ENCODE measurements around the gene ADAMTS17.
"Not testable (repeated sequence)": the region's sequence is repeated elsewhere in the genome, so short reads cannot be mapped to it uniquely, and the experiment has no call there.

The ADAMTS17 gene

DNA sequence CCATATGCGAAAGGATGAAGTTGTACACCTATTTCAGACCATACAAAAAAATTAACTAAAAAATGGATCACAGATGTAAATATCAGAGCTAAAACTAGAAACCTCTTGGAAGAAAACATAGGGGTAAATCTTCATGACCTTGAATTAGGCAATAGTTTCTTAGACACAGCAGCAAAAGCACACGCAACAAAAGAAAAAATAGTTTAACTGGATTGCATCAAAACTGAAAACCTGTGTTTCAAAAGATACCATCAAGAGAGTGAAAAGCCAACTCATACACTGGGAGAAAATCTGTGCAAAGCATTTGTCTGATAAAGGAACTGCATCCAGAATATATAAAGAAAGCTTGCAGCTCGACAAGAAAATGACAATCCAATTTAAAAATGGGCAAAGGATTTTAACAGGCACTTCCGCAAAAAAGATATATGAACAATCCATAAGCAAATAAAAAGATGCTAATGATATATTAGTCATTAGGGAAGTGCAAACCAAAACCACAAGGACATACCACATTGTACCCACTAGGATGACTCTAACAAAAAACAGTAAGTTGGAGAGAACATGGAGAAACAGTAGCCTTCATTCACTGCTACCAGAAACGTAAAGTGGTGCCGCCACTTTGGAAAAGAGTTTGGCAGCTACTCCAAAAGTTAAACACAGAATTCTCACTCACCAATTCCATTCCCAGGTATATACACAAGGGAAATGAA is 263.1 kb downstream of the ADAMTS17 start:
- DNase-seq = no peak

- DNase-seq = no peak
These were observed 266.5 kb downstream of the ADAMTS17 start for GRCh38 chr15:100075229-100075628.

DNA sequence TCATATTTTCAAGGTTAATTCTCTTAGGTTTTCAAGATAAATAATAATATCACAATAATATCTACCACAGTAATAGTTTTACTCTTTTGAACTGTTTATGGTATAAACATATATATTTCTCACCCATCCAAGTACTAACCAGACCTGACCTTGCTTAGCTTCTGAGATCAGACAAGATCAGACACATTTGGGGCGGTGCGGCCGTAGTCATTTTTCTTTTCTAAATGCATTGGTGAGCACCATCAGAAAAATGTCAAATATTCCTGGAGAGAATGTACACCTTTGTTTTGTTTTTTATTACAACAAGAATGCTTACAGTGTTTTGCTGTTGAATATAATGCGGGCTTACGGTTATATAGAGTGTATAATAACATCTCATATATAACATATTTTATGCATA is 267.8 kb downstream of the ADAMTS17 start:
- no peak for DNase-seq

DNA sequence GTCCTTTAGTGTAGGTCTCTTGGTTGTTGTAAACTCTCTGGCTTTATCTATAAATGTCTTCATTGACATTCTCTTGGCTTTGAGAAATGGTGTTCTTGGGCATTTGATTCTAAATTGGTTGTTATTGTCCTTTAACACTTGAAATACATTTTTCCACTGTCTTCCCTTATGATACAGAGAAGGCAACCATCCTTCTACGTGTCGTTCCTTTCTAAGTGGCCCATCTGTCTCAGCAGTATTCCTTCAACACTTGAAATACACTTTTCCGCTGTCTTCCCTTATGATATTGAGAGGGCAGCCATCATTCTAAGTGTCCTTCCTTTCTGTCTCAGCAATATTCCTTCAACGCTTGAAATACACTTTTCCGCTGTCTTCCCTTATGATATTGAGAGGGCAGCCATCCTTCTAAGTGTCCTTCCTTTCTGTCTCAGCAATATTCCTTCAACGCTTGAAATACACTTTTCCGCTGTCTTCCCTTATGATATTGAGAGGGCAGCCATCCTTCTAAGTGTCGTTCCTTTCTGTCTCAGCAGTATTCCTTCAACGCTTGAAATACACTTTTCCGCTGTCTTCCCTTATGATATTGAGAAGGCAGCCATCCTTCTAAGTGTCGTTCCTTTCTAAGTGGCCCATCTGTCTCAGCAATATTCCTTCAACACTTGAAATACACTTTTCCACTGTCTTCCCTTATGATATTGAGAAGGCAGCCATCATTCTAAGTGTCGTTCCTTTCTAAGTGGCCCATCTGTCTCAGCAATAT is 275.1 kb downstream of the ADAMTS17 start:
- not testable (repeated sequence) for DNase-seq

- DNase-seq = no peak
These were observed 279.8 kb downstream of the ADAMTS17 start for GRCh38 chr15:100061944-100062343.

DNA sequence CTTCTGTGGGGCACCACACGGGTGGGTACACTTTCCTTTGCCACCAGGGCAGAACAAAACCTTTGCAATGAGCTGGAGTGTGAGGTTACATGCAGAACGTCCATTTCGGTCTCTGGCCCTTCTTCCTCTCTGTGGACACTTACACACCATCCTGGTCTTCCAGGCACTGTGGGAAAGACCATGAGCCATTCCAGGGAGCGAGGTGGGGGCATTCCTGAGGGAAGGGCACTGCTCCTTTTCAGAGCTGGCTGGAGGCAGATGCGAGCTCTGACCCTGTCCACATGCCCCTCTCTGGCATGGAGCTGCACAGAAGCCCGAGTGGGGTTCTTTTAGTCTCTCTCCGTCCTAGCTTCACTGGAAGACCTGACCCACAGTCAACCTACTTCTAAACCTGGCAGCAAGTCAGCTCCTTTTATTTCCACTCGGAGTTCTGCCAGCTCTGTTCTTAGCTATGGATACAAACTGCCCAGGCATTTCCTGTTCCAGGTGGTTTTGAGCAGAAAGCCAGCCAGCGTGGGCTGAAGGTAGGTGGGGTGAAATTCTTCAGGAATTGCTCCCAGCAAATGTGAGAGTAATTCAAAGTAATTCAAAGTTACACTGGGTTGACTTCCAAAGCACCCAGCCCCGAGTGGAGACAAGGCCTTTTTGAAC is 281.4 kb downstream of the ADAMTS17 start:
- no peak for DNase-seq

DNA sequence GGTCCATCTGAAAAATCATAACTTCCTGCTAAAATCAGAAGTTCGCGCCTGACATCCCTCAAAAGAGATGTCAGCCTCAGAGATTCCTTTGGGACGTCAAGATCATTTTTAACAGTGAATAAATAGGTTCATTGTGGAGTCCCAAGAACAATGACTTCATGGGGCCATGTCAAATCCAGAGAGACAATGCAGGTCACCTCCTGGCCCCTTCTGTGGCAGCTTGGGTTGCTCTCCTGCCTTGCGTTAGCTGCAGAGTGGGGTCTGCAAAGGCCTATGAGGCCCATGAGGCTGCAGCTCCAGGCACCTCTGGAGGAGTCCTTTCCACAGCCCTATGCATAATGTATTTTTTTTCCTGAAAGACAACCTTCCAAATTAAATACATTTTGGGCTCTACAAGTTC is 282.3 kb downstream of the ADAMTS17 start:
- no peak for DNase-seq

GRCh38 chr15:100059094-100059493 is 282.7 kb downstream of the ADAMTS17 start:
- DNase-seq = no peak

DNA sequence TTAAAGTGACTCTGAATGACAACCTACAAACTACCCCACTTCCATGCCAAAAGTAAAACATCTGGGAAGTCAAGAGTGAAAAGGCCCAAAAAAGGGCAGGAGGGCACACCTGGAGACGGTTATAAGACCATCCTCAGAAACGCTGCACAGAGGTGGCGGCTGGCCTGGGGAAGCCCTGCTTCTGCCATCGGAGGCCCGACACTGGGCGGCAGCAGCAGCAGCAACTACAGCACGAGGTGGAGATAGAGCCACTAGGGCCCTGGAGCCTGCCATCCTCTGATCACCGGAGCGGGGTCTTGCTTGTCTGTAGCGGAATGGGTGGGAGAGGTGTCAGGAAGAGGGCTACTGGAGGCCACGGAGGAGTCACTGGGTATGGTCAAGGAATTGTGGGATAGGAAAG is 283.3 kb downstream of the ADAMTS17 start:
- DNase-seq = no peak

- no peak for DNase-seq
These were observed 284.5 kb downstream of the ADAMTS17 start for GRCh38 chr15:100057281-100057680.

- no peak for DNase-seq
These were observed 285.2 kb downstream of the ADAMTS17 start for GRCh38 chr15:100056411-100057072.

GRCh38 chr15:100055821-100056220 is 286.0 kb downstream of the ADAMTS17 start:
- DNase-seq = no peak

DNA sequence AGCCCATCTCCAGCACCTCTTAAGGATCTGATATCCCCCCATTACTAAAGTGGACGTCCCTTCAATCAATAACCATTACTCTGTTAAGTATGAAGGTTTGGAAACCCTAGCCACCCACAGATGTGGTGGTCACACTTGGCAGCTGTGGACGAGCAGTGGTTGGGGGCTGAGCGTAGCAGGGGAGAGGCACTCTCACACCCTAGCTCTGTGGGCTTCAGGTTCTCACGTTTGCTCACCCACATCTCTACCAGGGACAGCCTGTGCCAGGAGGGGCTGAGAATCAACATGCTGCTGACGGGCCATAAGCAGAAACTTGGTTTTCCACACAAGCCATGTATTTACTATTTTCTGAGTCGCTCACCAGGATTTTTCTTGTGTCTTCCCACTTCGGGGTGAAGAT is 287.2 kb downstream of the ADAMTS17 start:
- no peak for DNase-seq

DNA sequence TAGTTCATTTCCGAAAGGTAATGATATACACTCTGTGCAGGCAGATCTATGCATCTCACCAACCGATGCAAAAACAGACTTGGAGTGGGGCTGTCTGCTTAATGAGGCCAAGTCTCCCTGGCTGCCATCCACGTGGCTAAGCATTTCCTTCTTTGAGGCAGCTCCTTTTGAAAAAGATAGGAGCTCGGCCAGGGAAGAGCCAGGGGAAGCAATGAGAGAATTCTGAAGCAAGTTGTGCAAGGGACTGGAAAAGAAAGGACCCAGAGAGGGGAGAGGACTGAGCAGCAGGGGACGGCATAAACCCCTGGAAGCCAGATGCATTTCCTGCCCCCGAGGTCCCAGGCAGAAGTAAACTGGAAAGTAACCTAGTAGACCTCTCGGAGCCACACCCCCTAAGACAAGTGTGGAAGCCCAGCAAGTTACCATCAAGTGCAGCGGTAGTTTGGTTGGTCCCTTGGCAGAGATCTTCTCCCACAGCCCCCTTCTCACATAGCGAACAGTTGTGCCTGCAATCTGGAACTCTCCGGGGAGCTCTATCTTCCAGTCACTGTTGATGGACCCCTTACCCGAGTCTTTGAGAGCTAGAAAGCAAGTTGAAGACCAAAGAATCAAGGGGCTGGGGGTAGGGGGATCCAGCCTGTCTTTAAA is 288.2 kb downstream of the ADAMTS17 start:
- DNase-seq = no peak

DNA sequence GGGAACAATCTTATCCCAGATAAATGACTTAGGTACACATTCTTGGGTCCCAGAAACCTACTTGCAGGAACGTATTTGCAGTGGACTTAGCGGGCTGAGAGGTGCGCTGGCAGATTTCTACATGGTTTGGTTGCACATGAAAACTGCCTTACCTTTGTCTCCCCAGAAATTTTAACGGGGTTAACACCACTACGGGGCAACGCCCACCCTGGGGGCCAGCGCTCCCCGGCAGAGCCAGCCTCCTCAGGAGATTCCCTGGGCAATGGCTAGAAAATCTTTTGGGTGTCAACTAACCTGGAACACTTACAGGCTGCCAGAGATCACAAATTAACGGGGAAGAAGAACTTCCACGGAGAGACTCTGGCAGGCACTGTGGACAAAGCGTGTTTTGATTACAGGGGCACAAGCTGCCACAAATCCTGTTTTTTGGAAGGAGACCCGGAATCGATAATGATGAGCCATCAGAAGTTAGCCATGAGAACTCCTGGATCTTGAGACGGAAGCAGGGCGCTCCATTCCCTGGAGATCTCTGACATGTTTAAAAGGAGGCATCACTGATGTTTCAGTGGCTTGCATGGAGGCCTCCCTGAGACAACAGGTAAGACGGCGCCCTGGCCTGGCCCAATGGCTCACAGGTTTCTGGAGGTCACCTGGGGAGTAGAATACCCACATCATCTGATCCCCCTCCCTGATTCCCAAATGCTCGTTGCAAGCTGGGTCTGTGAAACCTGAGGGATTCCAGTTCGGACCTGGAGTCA is 288.9 kb downstream of the ADAMTS17 start:
- DNase-seq = no peak

- DNase-seq = no peak
These were observed 290.6 kb downstream of the ADAMTS17 start for GRCh38 chr15:100050877-100051786.

DNA sequence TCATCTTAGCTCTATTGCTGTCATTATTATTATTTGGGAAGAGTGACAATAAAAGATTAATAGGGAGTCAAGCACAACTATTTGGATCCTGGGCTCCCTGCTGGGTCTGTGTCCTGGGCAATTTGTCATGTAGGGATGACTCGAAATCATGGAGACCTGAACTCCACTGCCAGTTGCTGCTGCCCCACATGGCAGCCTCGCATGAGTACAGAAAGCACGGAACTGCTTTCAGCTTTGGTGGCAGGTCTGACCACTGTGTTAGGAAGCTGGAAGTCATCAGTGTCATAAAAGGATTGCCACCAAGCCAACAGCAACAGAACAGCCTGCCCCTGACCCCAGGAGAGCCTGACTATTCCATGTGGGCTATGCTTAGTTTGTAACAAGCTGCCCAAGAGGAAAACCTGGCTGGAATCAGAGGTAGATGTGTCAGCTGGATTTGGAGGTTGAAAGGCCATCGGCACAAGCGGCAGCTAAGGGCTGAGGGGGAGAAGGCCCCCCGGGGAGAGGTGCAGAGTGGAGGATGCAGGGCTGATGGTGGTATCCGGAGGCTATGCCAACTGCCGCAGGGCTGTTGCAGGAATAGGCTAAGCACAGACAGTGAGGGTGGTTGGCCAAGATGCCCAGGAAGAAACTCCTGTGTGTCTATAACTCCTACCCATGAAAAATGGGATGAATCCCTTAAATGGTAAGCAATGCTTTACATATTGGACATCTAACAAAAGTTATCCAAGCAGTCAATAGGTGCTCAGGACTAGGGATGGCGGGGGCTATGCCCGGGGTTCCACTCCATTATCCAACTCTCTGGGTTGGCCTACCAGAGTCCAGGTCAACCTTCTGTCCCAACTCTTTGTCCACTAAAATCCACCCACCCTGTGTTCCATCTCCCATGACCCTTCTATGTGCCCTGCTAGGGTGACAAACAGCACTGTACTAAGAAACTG is 291.6 kb downstream of the ADAMTS17 start:
- no peak for DNase-seq

GRCh38 chr15:100049483-100049882 is 292.3 kb downstream of the ADAMTS17 start:
- no peak for DNase-seq

DNA sequence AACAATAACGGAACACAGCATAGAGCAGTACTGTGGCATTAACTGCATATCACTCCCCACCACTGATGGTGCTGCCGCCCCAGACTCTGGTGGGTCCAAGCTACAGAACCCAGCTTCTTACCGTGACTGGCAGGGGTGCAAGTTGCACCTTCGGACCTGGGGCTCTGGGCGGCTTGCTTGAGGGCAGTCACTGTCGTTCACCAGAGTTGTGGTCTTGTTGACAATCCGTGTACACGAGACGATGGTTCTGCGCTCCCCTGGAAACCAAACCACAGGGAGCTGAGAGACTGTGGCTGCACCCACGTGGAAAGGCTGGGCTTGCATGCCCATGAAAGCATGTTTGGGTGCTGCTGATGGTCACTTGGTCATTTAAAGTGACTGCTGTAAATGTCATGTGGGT is 293.0 kb downstream of the ADAMTS17 start:
- no peak for DNase-seq
